Fibroblast of skin of left quadriceps (primary cell): ENCODE measurements around the gene KPNA3.
A peak's percentile ranks its signal among the peaks of the same experiment; 100 is the strongest.
"Not testable (repeated sequence)": the region's sequence is repeated elsewhere in the genome, so short reads cannot be mapped to it uniquely, and the experiment has no call there.

Experiments used
- DNase-seq, 2 experiments: peaks; one replicate each; pipeline ENCODE4 v3.0.0-alpha.2; 2013; ENCODE audit warnings: low read depth in 2 of 2

The KPNA3 gene, protein sequence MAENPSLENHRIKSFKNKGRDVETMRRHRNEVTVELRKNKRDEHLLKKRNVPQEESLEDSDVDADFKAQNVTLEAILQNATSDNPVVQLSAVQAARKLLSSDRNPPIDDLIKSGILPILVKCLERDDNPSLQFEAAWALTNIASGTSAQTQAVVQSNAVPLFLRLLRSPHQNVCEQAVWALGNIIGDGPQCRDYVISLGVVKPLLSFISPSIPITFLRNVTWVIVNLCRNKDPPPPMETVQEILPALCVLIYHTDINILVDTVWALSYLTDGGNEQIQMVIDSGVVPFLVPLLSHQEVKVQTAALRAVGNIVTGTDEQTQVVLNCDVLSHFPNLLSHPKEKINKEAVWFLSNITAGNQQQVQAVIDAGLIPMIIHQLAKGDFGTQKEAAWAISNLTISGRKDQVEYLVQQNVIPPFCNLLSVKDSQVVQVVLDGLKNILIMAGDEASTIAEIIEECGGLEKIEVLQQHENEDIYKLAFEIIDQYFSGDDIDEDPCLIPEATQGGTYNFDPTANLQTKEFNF

DNA sequence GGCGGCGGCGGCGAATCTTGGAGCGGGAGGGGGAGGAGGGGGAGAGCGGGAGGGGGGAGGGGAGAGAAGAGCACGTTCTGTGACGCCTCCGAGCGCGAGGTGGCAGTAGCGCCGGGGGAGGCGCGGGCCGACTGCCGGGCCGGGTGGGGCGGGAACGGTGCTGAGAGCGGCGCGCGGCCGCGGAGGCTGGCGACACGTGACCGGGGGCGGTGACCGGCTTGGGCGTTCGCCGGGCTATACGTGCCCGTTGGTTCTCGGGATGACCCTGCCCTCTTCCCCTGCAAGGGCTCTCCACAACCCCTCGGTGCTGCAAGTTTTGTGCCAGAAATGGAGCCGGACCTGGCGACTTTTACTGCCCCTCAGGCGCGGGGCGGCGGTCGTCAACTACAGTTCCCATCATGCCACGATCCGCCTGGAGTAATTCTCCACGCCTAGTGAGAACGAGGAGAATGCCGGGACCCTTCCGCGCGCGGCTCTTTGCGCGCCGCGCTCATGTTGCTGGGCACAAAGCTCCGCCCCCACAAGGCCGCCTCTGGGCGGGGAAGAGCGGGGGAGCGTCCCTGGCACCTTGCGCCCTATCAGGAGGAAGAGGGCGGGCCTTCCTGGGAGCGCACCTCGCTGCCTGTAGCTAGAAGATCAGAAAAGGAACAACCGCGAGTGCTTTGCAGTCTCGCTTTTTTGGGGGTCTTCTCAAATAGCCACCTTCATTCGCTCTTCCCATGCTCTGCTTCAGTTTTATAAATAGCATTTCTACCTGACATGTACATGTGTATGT lies at the start of gene KPNA3:
Gene KPNA3, minus strand, starts transcription at position 133 of the 775 bp plus-strand sequence. CDS start 176 bp downstream, outside the sequence.
- DNase-seq: peak; percentile 93

DNA sequence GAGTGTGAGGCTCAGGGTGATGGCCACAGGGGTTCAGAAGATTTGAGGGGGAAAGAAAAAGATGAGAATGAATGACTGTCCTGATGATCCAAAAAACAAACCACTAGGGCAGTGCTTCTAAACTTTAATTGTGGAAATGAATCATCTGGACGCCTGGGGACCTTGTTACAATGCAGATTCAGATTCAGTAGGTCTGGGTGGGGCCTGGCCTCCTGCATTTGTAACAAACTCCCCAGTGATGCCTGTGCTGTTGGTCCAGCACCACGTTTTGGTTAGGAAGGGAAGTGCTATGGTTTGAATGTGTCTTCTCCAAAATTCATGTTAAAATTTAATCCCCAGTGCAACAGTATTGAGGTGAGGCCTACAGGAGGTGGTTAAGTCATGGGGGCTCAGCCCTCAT lies 49.5 kb upstream of the KPNA3 start:
- DNase-seq: no peak

- no peak for DNase-seq
Observed at GRCh38 chr13:49840675-49841074, 48.2 kb upstream of the KPNA3 start.

GRCh38 chr13:49840266-49840665 lies 47.8 kb upstream of the KPNA3 start:
- no peak for DNase-seq

- DNase-seq: no peak
Observed at GRCh38 chr13:49838989-49839388, 46.5 kb upstream of the KPNA3 start.

DNA sequence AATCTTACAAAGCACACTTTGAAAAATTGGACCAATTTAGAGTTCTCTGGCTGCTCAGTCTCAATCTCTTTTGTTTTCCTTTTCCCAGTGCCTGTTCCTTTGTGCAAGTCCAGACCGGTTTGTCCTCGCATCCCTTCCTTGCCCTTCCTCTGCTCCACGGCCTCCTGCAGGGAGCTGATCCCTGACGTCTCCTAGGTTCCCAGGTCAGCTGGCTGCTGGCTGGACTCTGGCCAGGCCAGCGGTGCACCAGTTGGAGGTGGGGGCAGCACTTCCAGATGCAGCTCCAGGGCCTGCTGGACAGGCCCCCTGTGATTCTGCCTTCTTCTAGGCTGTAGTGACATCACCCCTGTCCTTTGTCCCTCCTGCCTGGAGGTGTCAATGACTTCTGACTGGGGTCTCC lies 44.0 kb upstream of the KPNA3 start:
- no peak for DNase-seq

GRCh38 chr13:49833402-49833801 lies 40.9 kb upstream of the KPNA3 start:
- no peak for DNase-seq

DNA sequence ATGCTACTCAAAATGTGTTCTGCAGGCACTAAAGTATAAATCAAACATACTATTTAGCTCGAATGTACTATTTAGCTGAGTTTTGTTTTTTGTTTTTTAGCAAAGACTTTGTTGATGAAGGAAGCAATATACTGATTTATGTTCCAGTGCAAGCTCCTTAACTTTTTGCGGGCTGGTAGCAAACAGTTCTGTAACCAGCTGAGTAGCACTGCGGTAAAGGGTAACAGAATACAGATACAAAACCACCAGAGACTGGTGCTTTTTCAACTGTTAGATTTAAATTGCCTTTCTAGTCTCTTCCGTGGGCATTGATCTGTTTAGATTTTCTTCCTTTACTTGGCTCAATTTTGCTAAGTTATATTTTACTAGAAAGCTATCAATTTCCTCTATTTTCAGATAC lies 39.0 kb upstream of the KPNA3 start:
- DNase-seq: no peak

DNA sequence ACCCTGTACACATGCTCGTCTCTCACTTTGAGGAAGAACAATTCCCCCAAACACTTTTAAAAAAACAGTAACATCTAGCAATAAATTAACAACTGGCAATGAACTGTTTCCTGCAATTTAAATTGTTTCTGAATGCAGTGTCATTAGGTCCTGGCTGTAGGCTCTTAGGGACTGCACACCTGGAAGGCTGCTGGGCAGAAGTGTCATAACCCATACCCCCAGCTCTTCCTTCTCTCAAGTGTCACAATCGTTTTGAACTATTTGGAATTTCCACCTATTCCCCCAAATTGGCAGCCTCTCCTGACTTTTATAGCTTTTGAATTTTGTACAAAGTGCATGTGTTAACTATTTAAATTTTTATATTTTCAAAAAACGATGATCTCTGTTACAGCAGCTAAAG lies 38.2 kb upstream of the KPNA3 start:
- no peak for DNase-seq

- no peak for DNase-seq
Observed at GRCh38 chr13:49829715-49830114, 37.2 kb upstream of the KPNA3 start.

GRCh38 chr13:49828453-49828852 lies 36.0 kb upstream of the KPNA3 start:
- DNase-seq: no peak

- DNase-seq: no peak
Observed at GRCh38 chr13:49827891-49828290, 35.4 kb upstream of the KPNA3 start.

- DNase-seq: no peak
Observed at GRCh38 chr13:49827336-49827735, 34.9 kb upstream of the KPNA3 start.

DNA sequence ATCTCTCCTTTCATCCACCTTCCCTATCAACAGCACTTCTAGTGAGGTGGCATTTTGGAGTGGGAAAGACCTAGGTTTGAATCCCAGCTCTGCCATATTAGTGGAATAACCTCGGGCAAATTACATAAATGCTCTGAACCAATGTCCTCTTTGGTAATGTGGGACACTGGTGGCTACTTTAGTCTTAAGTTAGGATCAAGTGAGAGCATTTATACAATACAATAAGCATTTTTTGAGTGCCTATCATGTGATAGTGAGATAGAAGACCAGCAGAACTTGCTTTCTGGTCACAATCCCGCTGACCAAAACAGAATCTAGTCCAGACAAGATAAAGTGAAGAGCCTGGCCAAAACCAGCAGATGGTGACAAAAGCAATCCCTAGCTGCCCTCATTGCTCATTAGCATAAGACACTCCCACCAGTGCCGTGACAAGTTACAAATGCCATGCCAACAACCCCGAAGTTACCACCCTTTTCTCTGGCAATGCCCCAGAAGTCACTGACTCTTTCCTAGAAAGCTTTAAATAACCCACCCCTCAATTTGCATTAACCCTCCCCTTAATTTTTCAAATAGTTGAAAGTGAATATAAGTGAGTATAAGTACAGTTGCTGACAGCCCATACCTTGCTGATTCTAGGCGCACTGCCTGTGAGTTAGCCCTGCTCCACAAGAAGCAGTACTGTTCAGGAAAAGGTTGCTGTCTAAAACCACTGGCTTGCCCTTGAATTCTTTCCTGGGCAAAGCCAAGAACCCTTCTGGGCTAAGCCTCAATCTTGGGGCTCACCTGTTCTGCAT lies 28.9 kb upstream of the KPNA3 start:
- no peak for DNase-seq

DNA sequence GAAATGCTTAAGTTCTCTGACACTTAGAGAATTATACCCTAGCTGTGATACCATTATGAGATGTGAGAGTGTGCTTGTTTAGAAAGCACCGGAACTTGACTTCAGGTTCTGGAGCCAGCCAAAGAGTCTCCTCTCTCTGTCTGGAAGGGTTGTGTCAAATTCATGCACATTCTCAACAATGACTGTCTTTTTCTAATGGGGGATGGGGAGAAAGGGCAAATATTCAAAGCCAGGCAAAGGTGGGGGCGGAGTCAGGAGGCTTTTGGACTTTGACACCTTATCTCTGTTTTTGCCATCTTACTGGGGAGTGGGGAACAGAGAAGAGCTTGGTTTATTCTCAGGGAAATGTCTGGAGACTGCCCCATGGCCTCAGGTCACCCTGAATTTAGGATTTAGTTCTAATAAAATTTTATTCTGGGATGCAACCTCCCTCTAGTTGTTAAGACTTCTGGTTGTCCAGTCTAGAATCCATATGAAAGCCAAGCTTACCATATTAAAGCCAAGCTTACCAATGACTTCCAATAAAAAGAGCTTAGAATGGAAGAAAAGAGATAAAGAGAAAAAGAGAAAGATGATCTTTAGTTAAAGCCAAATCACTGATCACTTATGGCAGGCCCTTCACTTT lies 28.2 kb upstream of the KPNA3 start:
- DNase-seq: no peak

- not testable (repeated sequence) for DNase-seq
Observed at GRCh38 chr13:49816047-49816446, 23.6 kb upstream of the KPNA3 start.

DNA sequence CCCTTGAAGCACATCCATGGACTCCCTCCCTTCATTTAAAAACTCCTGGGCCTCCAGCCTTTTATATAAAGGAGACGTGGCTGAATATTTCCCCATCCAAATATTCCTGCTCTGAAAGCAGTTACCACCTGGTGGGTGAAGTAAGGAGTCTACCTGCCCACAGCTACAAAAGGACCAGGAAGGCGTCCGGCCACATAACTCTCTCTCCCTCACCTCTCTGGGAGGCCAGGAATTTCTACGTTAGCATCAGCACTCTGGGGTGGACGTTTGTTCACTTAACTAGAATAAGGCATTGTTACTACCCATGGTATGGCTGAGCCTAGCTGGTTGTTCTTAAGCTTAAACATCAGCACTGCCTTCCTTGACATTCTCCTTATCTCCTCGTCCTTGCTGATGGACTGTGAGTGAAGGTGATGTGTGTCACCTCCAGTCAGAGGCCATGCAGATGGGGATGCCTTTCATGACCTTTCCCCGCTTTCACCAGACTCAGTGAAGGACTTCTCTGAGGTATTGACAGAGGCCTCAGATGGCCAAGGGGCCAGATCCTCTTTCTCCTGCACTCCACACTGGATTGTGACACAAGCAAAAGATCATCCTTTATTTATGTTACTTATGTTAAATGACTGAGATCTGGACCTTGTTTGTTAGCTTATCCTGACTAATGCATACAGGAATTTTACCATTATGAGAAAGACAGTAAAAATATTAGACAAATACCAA lies 22.2 kb upstream of the KPNA3 start:
- no peak for DNase-seq

GRCh38 chr13:49812812-49813211 lies 20.3 kb upstream of the KPNA3 start:
- no peak for DNase-seq

DNA sequence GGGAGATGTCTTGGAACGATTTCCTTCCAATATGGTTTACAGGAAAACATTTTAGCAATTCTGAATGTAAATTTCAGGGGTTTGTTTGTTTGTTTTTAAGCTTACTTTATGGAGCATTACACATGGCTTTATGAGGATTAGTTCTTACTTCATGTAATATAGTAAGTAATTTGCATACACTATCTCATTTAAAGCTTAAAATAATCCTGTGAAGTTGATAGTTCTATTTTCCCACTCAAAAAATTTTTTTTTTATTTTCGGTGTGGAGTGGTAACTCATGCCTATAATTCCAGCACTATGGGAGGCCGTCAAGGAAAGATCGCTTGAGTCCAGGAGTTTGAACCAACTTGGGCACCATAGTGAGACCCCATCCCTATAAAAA lies 19.0 kb upstream of the KPNA3 start:
- no peak for DNase-seq

- DNase-seq: no peak
Observed at GRCh38 chr13:49810567-49811526, 18.4 kb upstream of the KPNA3 start.
